ENCODE data around the gene GPHA2.
A peak's percentile ranks its signal among the peaks of the same experiment; 100 is the strongest.

Gene GPHA2

GRCh38 chr11:64888729-64889511 is 46.8 kb downstream of the GPHA2 start:
- DNase-seq: no peak

GRCh38 chr11:64888406-64888728 is 47.3 kb downstream of the GPHA2 start:
- DNase-seq: no peak

GRCh38 chr11:64887757-64888405 is 47.8 kb downstream of the GPHA2 start:
- peak; percentile 86 for DNase-seq

GRCh38 chr11:64887234-64887756 is 48.4 kb downstream of the GPHA2 start:
- no peak for DNase-seq

- peak; percentile 40 for DNase-seq
These were observed 50.1 kb downstream of the GPHA2 start for GRCh38 chr11:64885367-64886286.

All from activated naive CD4-positive, alpha-beta T cell treated with Interleukin-2 at 50 U/mL for 16 hours (primary cell).